Activated T-helper 1 cell treated with anti-CD3 and anti-CD28 coated beads, Interleukin-12 subunit alpha, Interleukin-12 subunit beta, Interleukin-2, Interleukin-4 antibody, amounts not matched to agents 30 ng/mL and 10 ng/mL and 1 ng/mL, durations not matched to agents 14 hours and 24 hours and 36 hours (primary cell): ENCODE data around the gene MYO9A. TPM values are rescaled to one million over a fixed set of nuclear protein-coding genes. Genes with fewer than 3 reads are reported as not detected.
"Not testable (repeated sequence)": the region's sequence is repeated elsewhere in the genome, so short reads cannot be mapped to it uniquely, and the experiment has no call there.

Experiments
- DNase-seq: peaks from one replicate; pipeline ENCODE4 v3.0.0; 2021; ENCODE audit warnings: low spot score
- H3K27ac Mint-ChIP-seq: one replicate; pipeline ENCODE4 v1.8.0; 2021; ENCODE audit warnings: mild to moderate bottlenecking, mixed read lengths
- H3K27me3 Mint-ChIP-seq: one replicate; pipeline ENCODE4 v1.8.0; 2022; ENCODE audit warnings: mild to moderate bottlenecking, moderate library complexity, mixed read lengths; ENCODE audit not compliant: insufficient read depth
- H3K36me3 Mint-ChIP-seq: one replicate; pipeline ENCODE4 v1.8.0; 2021; ENCODE audit warnings: low read depth, mixed read lengths
- H3K4me1 Mint-ChIP-seq: one replicate; pipeline ENCODE4 v1.8.0; 2021; ENCODE audit warnings: low read depth, mixed read lengths
- H3K4me3 Mint-ChIP-seq: one replicate; pipeline ENCODE4 v1.8.0; 2021; ENCODE audit warnings: mild to moderate bottlenecking, moderate library complexity, mixed read lengths
- H3K9me3 Mint-ChIP-seq: one replicate; pipeline ENCODE4 v1.8.0; 2021; ENCODE audit warnings: mixed read lengths
- intact Hi-C: fragments of 100-400 bp; cut with micrococcal nuclease; formaldehyde crosslinking; loops from one replicate; pipeline ENCODE4 v1.15.1; 2024
- total RNA-seq: library from RNA; stranded (reverse); gene quantifications from 2 replicates; pipeline ENCODE4 v1.2.3, GENCODE V29; 2022

The MYO9A gene
- total RNA-seq, 1 donor from 2014 or later: 15.2 TPM

- Mint-ChIP-seq H3K4me3 (no peak overlapping the region), H3K4me1 (no peaks in the 10 kb centered on the region), H3K27me3 (no peaks in the 10 kb centered on the region), H3K9me3 (no peaks in the 10 kb centered on the region), H3K27ac (no peak overlapping the region), H3K36me3 (peaks cover 2% of the 10 kb centered on the region)
- intact Hi-C loops: no loop called here
- DNase-seq: no peak
Measured at GRCh38 chr15:71891026-71891425, 226.9 kb downstream of the MYO9A start.

- no peak for DNase-seq
- Mint-ChIP-seq H3K4me3 (no peak overlapping the region), H3K4me1 (no peaks in the 10 kb centered on the region), H3K27ac (no peak overlapping the region), H3K9me3 (no peaks in the 10 kb centered on the region), H3K36me3 (peaks cover 3% of the 10 kb centered on the region), H3K27me3 (no peaks in the 10 kb centered on the region)
- intact Hi-C loops: no loop called here
Measured at GRCh38 chr15:71889947-71890346, 228.0 kb downstream of the MYO9A start.

- H3K4me3 Mint-ChIP-seq: no peak overlapping the region
- H3K36me3 Mint-ChIP-seq: peaks cover 3% of the 10 kb centered on the region
- no peak overlapping the region for H3K27ac Mint-ChIP-seq
- intact Hi-C loops: no loop called here
- H3K9me3 Mint-ChIP-seq: no peaks in the 10 kb centered on the region
- DNase-seq: no peak
- no peaks in the 10 kb centered on the region for H3K27me3 Mint-ChIP-seq
- H3K4me1 Mint-ChIP-seq: no peaks in the 10 kb centered on the region
Measured at GRCh38 chr15:71889385-71889784, 228.6 kb downstream of the MYO9A start.

GRCh38 chr15:71888797-71889196, 229.2 kb downstream of the MYO9A start:
- no peak overlapping the region for H3K4me3 Mint-ChIP-seq

DNA sequence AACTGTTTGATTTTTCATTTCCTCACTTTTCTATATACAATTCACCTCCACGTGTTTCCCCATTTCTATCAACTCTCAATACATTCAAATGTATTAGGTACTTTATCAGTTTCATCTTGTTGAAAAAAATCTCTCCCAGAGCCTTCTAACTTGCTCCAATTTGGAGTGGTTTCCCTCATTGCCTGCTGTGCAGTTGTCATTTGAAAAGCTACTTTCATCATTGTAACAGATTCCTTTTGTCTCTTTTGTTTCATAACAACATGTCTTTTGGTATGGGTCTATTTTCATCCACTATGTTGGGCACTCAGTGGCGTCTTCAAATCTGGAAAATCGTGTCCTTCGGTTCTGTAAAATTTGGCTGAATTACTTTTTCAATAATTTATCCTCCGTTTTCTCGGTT, 232.6 kb downstream of the MYO9A start:
- Mint-ChIP-seq H3K4me1 (no peaks in the 10 kb centered on the region), H3K27ac (no peak overlapping the region), H3K9me3 (no peaks in the 10 kb centered on the region), H3K4me3 (no peak overlapping the region), H3K36me3 (peaks cover 5% of the 10 kb centered on the region), H3K27me3 (no peaks in the 10 kb centered on the region)
- intact Hi-C loops: no loop called here
- DNase-seq: no peak

More at GRCh38 chr15:71888797-71889196, 229.2 kb downstream of the MYO9A start:
- no peak for DNase-seq
- intact Hi-C loops: no loop called here
- H3K9me3 Mint-ChIP-seq: no peaks in the 10 kb centered on the region
- H3K27ac Mint-ChIP-seq: no peak overlapping the region
- no peaks in the 10 kb centered on the region for H3K27me3 Mint-ChIP-seq
- peaks cover 3% of the 10 kb centered on the region for H3K36me3 Mint-ChIP-seq
- H3K4me1 Mint-ChIP-seq: no peaks in the 10 kb centered on the region

DNA sequence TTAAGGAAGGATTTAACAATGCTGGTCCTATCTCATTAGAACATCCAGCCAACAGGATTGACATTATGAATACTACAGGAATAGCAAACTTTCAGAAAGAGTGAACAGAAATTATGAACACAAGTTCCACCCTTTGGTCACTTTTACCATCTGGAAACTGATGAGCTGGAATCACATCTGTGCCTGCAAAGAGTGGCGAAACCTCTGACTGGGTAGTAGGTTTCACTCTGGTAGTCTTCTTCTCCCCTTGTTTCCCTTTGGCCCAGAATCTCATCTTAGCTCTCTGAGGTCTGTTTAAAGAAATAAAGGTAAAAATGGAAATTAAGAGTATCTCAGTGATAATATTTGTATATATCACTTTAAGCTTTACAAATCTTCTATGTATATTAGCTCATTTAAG, 234.5 kb downstream of the MYO9A start:
- no peak overlapping the region for H3K4me3 Mint-ChIP-seq
- H3K27me3 Mint-ChIP-seq: no peaks in the 10 kb centered on the region
- H3K36me3 Mint-ChIP-seq: peaks cover 5% of the 10 kb centered on the region
- H3K4me1 Mint-ChIP-seq: no peaks in the 10 kb centered on the region
- H3K9me3 Mint-ChIP-seq: no peaks in the 10 kb centered on the region
- no peak for DNase-seq
- no peak overlapping the region for H3K27ac Mint-ChIP-seq
- intact Hi-C loops: no loop called here

- intact Hi-C loops: no loop called here
- no peak overlapping the region for H3K27ac Mint-ChIP-seq
Measured at GRCh38 chr15:71880276-71880675, 237.7 kb downstream of the MYO9A start.

DNA sequence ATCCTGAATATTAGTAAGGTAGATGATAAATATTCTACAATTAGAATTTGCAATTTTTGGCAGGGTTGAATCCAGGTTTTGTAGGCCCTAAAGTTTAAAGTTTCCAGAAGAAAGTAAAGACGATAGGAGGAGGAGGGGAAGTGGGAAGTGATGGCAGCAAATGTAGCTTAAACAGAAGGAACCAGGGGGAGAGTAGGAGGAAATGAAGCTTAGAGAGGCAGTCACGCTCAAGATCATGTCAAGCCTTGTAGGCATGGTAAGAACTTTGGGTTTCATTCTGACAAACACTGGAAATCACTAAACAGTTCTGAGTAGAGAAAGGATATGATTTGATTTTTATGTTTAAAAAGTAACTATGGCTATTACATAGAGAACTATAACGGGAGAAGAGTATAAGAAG, 243.7 kb downstream of the MYO9A start:
- H3K4me1 Mint-ChIP-seq: no peaks in the 10 kb centered on the region
- H3K27ac Mint-ChIP-seq: no peak overlapping the region
- no peak for DNase-seq
- no peaks in the 10 kb centered on the region for H3K36me3 Mint-ChIP-seq
- H3K27me3 Mint-ChIP-seq: no peaks in the 10 kb centered on the region
- intact Hi-C loops: no loop called here
- no peaks in the 10 kb centered on the region for H3K9me3 Mint-ChIP-seq
- no peak overlapping the region for H3K4me3 Mint-ChIP-seq

More at GRCh38 chr15:71880276-71880675, 237.7 kb downstream of the MYO9A start:
- Mint-ChIP-seq H3K4me1 (no peaks in the 10 kb centered on the region), H3K36me3 (peaks cover 1% of the 10 kb centered on the region), H3K4me3 (no peak overlapping the region), H3K9me3 (no peaks in the 10 kb centered on the region), H3K27me3 (no peaks in the 10 kb centered on the region)
- no peak for DNase-seq

- H3K9me3 Mint-ChIP-seq, H3K4me1 Mint-ChIP-seq, H3K4me3 Mint-ChIP-seq, DNase-seq, H3K27ac Mint-ChIP-seq, H3K27me3 Mint-ChIP-seq, H3K36me3 Mint-ChIP-seq, intact Hi-C loops: not testable (repeated sequence)
Measured at GRCh38 chr15:71858232-71858631, 259.7 kb downstream of the MYO9A start.

- no peaks in the 10 kb centered on the region for H3K36me3 Mint-ChIP-seq
- H3K27ac Mint-ChIP-seq: no peak overlapping the region
- DNase-seq: no peak
- H3K9me3 Mint-ChIP-seq: no peaks in the 10 kb centered on the region
- no peaks in the 10 kb centered on the region for H3K4me1 Mint-ChIP-seq
- intact Hi-C loops: no loop called here
- H3K4me3 Mint-ChIP-seq: no peak overlapping the region
- no peaks in the 10 kb centered on the region for H3K27me3 Mint-ChIP-seq
Measured at GRCh38 chr15:71853543-71853942, 264.4 kb downstream of the MYO9A start.

- intact Hi-C loops: no loop called here
- Mint-ChIP-seq H3K4me3 (no peak overlapping the region), H3K27me3 (no peaks in the 10 kb centered on the region), H3K36me3 (no peaks in the 10 kb centered on the region), H3K9me3 (no peaks in the 10 kb centered on the region), H3K27ac (no peak overlapping the region), H3K4me1 (no peaks in the 10 kb centered on the region)
- DNase-seq: no peak
Measured at GRCh38 chr15:71844916-71845315, 273.0 kb downstream of the MYO9A start.

- H3K27me3 Mint-ChIP-seq: no peaks in the 10 kb centered on the region
- H3K9me3 Mint-ChIP-seq: no peaks in the 10 kb centered on the region
- H3K27ac Mint-ChIP-seq: no peak overlapping the region
- intact Hi-C loops: no loop called here
- DNase-seq: no peak
- H3K4me3 Mint-ChIP-seq: no peak overlapping the region
- H3K36me3 Mint-ChIP-seq: no peaks in the 10 kb centered on the region
- H3K4me1 Mint-ChIP-seq: no peaks in the 10 kb centered on the region
Measured at GRCh38 chr15:71841563-71841962, 276.4 kb downstream of the MYO9A start.

DNA sequence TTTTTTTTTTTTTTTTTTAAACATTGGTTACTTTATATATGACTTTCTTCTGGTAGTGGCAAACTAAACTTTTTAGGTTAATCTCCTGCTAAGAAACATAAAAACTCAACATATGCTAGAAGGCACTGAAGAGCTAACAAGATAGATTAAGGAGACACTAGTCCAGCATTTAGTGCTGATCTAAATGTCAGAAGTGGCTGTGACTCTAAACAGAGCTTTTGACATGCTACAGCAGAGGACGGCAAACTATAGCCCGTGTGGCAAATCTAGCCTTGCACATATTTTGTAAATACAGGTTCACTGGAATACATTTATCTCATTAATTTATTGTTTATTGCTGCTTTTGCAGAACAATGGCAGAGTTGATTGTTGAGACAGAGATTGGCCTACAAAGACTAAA, 287.0 kb downstream of the MYO9A start:
- Mint-ChIP-seq H3K27ac (no peak overlapping the region), H3K36me3 (peaks cover 8% of the 10 kb centered on the region)

GRCh38 chr15:71826196-71826595, 291.8 kb downstream of the MYO9A start:
- no peak overlapping the region for H3K27ac Mint-ChIP-seq
- H3K27me3 Mint-ChIP-seq: no peaks in the 10 kb centered on the region
- H3K4me1 Mint-ChIP-seq: no peaks in the 10 kb centered on the region
- H3K36me3 Mint-ChIP-seq: peaks cover 8% of the 10 kb centered on the region
- H3K9me3 Mint-ChIP-seq: peaks cover 20% of the 10 kb centered on the region
- no peak for DNase-seq
- intact Hi-C loops: no loop called here
- no peak overlapping the region for H3K4me3 Mint-ChIP-seq

More for the DNA sequence above, 287.0 kb downstream of the MYO9A start:
- Mint-ChIP-seq H3K9me3 (no peaks in the 10 kb centered on the region), H3K4me3 (no peak overlapping the region), H3K4me1 (no peaks in the 10 kb centered on the region), H3K27me3 (no peaks in the 10 kb centered on the region)
- DNase-seq: no peak
- intact Hi-C loops: no loop called here
